Activated T-cell treated with anti-CD3 and anti-CD28 coated beads for 4 hours (primary cell): ENCODE results near the gene HBE1.
"Not testable (repeated sequence)": the region's sequence is repeated elsewhere in the genome, so short reads cannot be mapped to it uniquely, and the experiment has no call there.

Experiments
- DNase-seq: peaks from one replicate; pipeline ENCODE4 v3.0.0-alpha.2; 2020

Gene HBE1

GRCh38 chr11:5252192-5252918 is 17.4 kb downstream of the HBE1 start:
- no peak for DNase-seq

DNA sequence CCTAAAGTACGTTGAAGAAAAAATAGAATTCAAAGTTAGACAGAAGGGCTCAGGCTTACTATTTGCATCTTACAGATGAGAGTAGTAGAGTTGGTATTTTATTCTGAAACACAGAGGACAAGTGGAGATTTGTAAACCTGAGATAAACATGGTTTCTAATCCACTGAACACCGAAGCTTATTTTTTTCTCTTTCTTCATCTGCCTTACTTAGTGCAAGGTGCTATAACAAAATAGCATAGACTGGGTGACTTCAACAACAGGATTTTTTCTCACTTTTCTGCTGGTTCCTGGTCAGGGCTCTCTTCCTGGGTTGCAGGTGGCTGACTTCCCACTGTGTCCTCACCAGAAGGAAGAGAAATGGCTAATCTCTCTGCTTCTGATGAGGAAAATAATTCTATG is 18.0 kb downstream of the HBE1 start:
- DNase-seq = no peak

- DNase-seq = no peak
Measured at GRCh38 chr11:5250543-5251204, 19.1 kb downstream of the HBE1 start.

GRCh38 chr11:5249807-5250396 is 19.8 kb downstream of the HBE1 start, which contains the start of gene HBG1:
HBG1 (minus strand) TSS chr11:5249857; CDS start chr11:5249804, 53 bp downstream.
- DNase-seq = not testable (repeated sequence)

- not testable (repeated sequence) for DNase-seq
Measured at GRCh38 chr11:5248498-5248897, 21.2 kb downstream of the HBE1 start.

DNA sequence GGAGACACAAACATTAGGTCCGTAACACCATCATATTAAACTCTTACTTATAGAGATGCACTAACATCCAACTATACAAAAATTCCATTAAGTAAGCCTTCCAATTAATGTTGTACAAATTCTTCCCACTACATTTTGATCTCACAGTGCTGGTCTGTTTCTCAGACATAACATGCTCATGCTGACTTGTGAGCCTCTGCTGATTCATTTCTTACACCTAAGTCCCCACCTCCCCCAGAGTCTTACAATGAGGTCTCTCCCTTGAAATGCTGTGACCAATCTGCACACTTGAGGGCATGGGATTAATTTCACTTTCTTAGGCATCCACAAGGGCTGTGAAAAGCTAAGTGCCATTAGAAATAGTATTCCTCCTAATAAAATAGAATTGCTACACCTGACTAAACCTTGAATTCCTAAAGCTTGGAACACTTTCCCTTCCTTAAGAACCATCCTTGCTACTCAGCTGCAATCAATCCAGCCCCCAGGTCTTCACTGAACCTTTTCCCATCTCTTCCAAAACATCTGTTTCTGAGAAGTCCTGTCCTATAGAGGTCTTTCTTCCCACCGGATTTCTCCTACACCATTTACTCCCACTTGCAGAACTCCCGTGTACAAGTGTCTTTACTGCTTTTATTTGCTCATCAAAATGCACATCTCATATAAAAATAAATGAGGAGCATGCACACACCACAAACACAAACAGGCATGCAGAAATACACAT is 22.1 kb downstream of the HBE1 start:
- no peak for DNase-seq

- no peak for DNase-seq
Measured at GRCh38 chr11:5246772-5247471, 22.8 kb downstream of the HBE1 start.

GRCh38 chr11:5245155-5245554 is 24.6 kb downstream of the HBE1 start:
- DNase-seq = no peak

DNA sequence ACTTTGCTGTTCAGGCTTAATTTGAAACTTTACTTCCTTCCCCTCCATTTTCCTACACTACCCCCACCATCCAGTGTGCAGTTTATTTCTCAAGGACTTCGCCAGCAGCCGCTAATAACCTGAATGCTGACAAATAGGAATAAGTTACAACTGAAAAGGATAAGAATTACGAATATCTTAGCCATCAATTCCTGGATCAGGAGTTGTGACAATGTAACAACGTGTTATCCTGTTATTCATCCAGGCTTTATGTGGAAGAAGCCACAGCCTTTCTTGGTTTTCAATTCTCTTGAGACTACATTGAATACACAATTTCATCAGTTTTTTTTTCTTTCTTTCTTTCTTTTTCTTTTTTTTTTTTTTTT is 25.9 kb downstream of the HBE1 start:
- DNase-seq = no peak

DNA sequence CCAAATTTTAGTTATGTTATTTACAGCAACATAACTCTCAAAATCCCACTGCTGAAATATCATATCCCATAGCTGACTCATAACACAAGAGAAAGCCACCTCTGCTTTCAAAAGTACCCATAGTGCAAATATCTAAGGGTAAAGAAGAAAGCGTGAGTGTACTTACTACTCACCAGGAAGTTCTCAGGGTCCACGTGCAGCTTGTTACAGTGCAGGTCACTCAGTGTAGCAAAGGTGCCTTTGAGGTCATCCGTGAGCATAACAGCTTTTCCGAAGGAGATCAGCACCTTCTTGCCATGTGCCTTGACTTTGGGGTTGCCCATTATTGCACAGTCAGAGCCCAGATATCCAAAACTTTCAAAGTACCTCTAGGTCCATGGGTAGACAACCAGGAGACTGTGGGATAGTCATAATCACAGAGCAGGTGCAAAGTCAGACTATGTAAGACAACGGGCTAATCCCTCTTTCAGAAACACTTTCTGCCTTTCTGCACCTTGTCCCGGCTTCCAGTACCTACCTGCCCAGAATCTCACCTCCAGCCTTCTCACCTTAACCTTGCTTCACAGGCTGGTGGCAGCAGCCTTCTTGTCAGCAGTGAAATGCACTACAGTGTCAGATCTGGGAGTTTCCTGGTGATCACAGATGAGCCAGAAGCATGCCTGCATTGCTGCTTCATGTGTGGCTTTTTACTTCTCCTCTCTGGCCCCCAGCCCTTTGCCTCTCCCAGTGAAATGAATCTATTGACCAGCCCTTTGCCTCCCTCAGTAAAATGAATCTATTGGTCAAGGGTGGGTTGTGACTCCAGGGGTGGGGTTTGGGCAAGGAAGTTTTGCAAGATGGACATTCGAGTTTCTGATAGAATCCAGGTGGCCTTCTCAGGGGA is 26.6 kb downstream of the HBE1 start:
- no peak for DNase-seq

GRCh38 chr11:5242208-5242607 is 27.5 kb downstream of the HBE1 start:
- no peak for DNase-seq

DNA sequence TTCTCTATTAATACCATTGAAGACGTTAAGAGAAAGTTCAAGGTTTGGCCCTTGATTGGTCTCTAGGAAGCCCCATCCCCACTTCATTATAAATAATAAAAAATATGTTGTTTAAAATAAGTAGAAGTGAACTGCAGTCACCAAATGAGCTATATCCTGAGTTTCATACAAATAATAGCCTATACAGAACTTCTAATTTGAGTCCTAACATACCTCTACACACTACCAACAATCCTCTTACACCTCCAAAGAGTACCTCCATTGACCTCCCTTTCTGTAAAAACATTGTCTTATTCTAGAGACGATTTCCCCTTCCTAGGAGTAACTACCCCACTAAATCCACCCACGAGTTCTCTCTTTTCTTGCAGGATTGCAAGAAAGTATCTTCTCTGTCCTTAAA is 28.3 kb downstream of the HBE1 start:
- DNase-seq = no peak

DNA sequence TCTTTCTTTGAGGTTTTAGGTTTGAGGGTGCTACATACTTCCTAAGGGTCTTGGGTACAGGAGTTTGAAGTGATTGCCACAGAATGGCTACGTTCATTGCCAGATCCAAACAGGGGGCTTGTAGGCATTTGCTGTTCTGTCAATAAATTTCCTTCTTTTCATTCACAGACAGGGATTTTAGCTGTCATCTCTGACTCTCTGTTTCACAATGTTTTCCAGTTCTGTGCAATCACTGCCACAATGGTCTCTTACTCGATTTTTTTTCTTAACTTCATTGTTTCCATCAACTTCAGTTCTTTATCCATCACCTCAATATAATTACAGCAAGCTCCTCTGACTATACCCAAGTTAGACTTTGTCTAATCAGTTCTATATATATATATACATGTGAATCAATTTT is 29.3 kb downstream of the HBE1 start:
- DNase-seq = no peak

DNA sequence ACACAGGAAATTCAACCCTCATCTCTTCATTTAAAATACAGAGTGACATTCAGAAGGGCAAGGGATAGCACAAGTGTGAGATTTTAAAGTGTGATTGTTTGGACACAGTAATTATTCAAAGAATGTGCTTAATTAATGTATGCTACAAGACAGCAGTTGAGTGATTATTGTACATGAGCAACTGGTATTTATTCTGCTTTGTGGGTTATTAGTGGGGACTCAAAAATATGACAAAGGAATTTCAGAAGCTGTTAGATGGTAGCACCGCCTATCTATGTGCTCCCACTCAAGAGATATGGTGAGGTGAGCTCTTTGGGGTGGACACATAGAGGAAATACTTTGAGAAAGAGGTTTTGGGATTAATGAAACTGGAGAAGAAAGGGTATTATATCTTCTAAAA is 29.7 kb downstream of the HBE1 start:
- no peak for DNase-seq

GRCh38 chr11:5239046-5239445 is 30.7 kb downstream of the HBE1 start:
- no peak for DNase-seq

GRCh38 chr11:5238486-5238885 is 31.3 kb downstream of the HBE1 start:
- no peak for DNase-seq

DNA sequence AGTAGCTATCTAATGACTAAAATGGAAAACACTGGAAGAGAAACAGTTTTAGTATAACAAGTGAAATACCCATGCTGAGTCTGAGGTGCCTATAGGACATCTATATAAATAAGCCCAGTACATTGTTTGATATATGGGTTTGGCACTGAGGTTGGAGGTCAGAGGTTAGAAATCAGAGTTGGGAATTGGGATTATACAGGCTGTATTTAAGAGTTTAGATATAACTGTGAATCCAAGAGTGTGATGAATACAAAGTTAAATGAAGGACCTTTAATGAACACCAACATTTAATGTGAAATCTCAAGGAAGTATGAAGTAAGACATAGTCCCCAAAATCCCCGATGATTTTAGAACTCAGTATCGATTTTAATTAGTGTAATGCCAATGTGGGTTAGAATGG is 32.3 kb downstream of the HBE1 start:
- no peak for DNase-seq

- no peak for DNase-seq
Measured at GRCh38 chr11:5235364-5236095, 34.2 kb downstream of the HBE1 start.

- no peak for DNase-seq
Measured at GRCh38 chr11:5234381-5234834, 35.3 kb downstream of the HBE1 start, which contains the start of gene HBD. HBD (minus strand) TSS chr11:5234483; CDS start chr11:5234433, 50 bp downstream.

GRCh38 chr11:5233307-5233706 is 36.4 kb downstream of the HBE1 start:
- no peak for DNase-seq

GRCh38 chr11:5232821-5233220 is 36.9 kb downstream of the HBE1 start:
- no peak for DNase-seq
